ENCODE data around the gene SSR1. TPM values are rescaled to one million over a fixed set of nuclear protein-coding genes. Genes with fewer than 3 reads are reported as not detected.

Gene SSR1
- polyA plus RNA-seq, 1 donor from 2014 or later = 53.0 TPM

GRCh38 chr6:7256785-7257184, 56.2 kb downstream of the SSR1 start:
- H3K79me2 ChIP-seq (replicated peaks; ENCODE audit: insufficient read depth, low read length) = no peaks in the 10 kb centered on the region
- TF ChIP-seq RAD21 (conservative IDR thresholded peaks at IDR 0.05) (no peak), TAF1 (IDR thresholded peaks at IDR 0.05; ENCODE audit: low read depth) (no peak), EZH2 (IDR thresholded peaks at IDR 0.05; ENCODE audit: borderline replicate concordance, insufficient read depth, low read length, poor library complexity, severe bottlenecking) (no peak), POLR2AphosphoS5 (IDR thresholded peaks at IDR 0.05) (no peak), MXI1 (conservative IDR thresholded peaks at IDR 0.05; ENCODE audit: poor library complexity, severe bottlenecking) (no peak), REST (IDR thresholded peaks at IDR 0.05; ENCODE audit: borderline replicate concordance) (no peak), SMC3 (conservative IDR thresholded peaks at IDR 0.05; ENCODE audit: poor library complexity) (no peak), EP300 (conservative IDR thresholded peaks at IDR 0.05; ENCODE audit: poor library complexity, severe bottlenecking) (no peak), CTCF (IDR thresholded peaks at IDR 0.05; ENCODE audit: poor library complexity, severe bottlenecking) (no peak)
- H3K27me3 ChIP-seq (ENCODE audit: insufficient read depth, low read depth, low read length) = no peaks in the 10 kb centered on the region
- no peaks in the 10 kb centered on the region for H3K9me3 ChIP-seq (ENCODE audit: low read length)
- H3K4me2 ChIP-seq (ENCODE audit: low read length) = no peak overlapping the region
- no peak overlapping the region for H3K9ac ChIP-seq (ENCODE audit: low read length)
- no peak overlapping the region for H3K4me3 ChIP-seq (ENCODE audit: low read length)
- H4K20me1 ChIP-seq (ENCODE audit: insufficient read depth) = no peaks in the 10 kb centered on the region
- no peak overlapping the region for H3K27ac ChIP-seq (ENCODE audit: low read length)
- H2AFZ ChIP-seq (ENCODE audit: low read depth, low read length) = no peak overlapping the region
- H3K9me2 ChIP-seq (ENCODE audit: insufficient read depth, low read length) = no peaks in the 10 kb centered on the region
- no peaks in the 10 kb centered on the region for H3F3A ChIP-seq (ENCODE audit: insufficient read depth, low read length, poor library complexity, severe bottlenecking)
- no peaks in the 10 kb centered on the region for H3K36me3 ChIP-seq (ENCODE audit: insufficient read depth, low read length)

- Histone ChIP-seq H3K36me3 (ENCODE audit: insufficient read depth, low read length) (no peaks in the 10 kb centered on the region), H3K4me3 (ENCODE audit: low read length) (no peak overlapping the region), H2AFZ (ENCODE audit: low read depth, low read length) (no peak overlapping the region), H3K9me2 (ENCODE audit: insufficient read depth, low read length) (no peaks in the 10 kb centered on the region), H3K27me3 (ENCODE audit: insufficient read depth, low read depth, low read length) (no peaks in the 10 kb centered on the region), H4K20me1 (ENCODE audit: insufficient read depth) (no peaks in the 10 kb centered on the region), H3K9me3 (ENCODE audit: low read length) (no peaks in the 10 kb centered on the region), H3F3A (ENCODE audit: insufficient read depth, low read length, poor library complexity, severe bottlenecking) (no peaks in the 10 kb centered on the region), H3K9ac (ENCODE audit: low read length) (no peak overlapping the region), H3K27ac (ENCODE audit: low read length) (no peak overlapping the region), H3K79me2 (replicated peaks; ENCODE audit: insufficient read depth, low read length) (no peaks in the 10 kb centered on the region), H3K4me2 (ENCODE audit: low read length) (no peak overlapping the region)
- TF ChIP-seq SMC3 (conservative IDR thresholded peaks at IDR 0.05; ENCODE audit: poor library complexity) (no peak), TAF1 (IDR thresholded peaks at IDR 0.05; ENCODE audit: low read depth) (no peak), POLR2AphosphoS5 (IDR thresholded peaks at IDR 0.05) (no peak)
Measured at GRCh38 chr6:7255918-7256317, 57.1 kb downstream of the SSR1 start.

Measured in neural cell (in vitro differentiated cells).